OCI-LY3 (cell line): ENCODE results near the gene DCUN1D2.

Experiments used
- H2AFZ ChIP-seq: fragments of 200-600, 300-600 bp; shearing (Covaris generic); 2 replicates; pipeline ENCODE4 v1.6.0; 2014; ENCODE audit warnings: antibody characterized with exemption, low read depth, low read length
- H3K27ac ChIP-seq: fragments of 200-600, 300-600 bp; sonication (generic); 2 replicates; pipeline ENCODE4 v1.5.1; 2014; ENCODE audit warnings: mild to moderate bottlenecking, low read length, moderate library complexity, mixed read lengths
- H3K27me3 ChIP-seq: fragments of 200-600, 300-600 bp; sonication (generic); 2 replicates; pipeline ENCODE4 v1.6.1; 2014; ENCODE audit warnings: low read depth, low read length, mixed read lengths
- H3K36me3 ChIP-seq: fragments of 200-600, 300-600 bp; sonication (generic); replicated peaks from 2 replicates; pipeline ENCODE3; 2014; ENCODE audit warnings: low read depth, low read length, mixed read lengths
- H3K4me1 ChIP-seq: fragments of 300-600, 200-600 bp; sonication (generic); 2 replicates; pipeline ENCODE4 v1.6.1; 2014; ENCODE audit warnings: low read length, mixed read lengths
- H3K4me2 ChIP-seq: fragments of 200-600, 300-600 bp; sonication (generic); 2 replicates; pipeline ENCODE4 v1.6.1; 2014; ENCODE audit warnings: low read length, mixed read lengths
- H3K4me3 ChIP-seq: fragments of 300-600, 200-600 bp; sonication (generic); 2 replicates; pipeline ENCODE4 v1.5.1; 2014; ENCODE audit warnings: antibody characterized with exemption, mild to moderate bottlenecking, low read length, moderate library complexity
- H3K79me2 ChIP-seq: fragments of 300-600, 200-600 bp; shearing (Covaris generic); 2 replicates; pipeline ENCODE4 v1.6.1; 2014; ENCODE audit warnings: mild to moderate bottlenecking, low read length, mixed read lengths
- H3K9ac ChIP-seq: fragments of 300-600, 200-600 bp; shearing (Covaris generic); 2 replicates; pipeline ENCODE4 v1.6.0; 2014; ENCODE audit warnings: mild to moderate bottlenecking, low read length, moderate library complexity
- H3K9me3 ChIP-seq: fragments of 200-600, 300-600 bp; shearing (Covaris generic); 2 replicates; pipeline ENCODE4 v1.6.1; 2014; ENCODE audit warnings: low read length, mixed read lengths; ENCODE audit not compliant: insufficient read depth
- H4K20me1 ChIP-seq: fragments of 200-600, 300-600 bp; sonication (generic); 2 replicates; pipeline ENCODE4 v1.6.1; 2016; ENCODE audit warnings: low read length, mixed read lengths; ENCODE audit not compliant: insufficient read depth
- EZH2phosphoT487 ChIP-seq: fragments of 200-600 bp; shearing (Covaris generic); IDR thresholded peaks from 2 replicates; pipeline ENCODE4 v1.6.1; 2018; ENCODE audit warnings: antibody characterized with exemption, mixed run types, low read depth
- TF ChIP-seq, protein P1 (sequence below): fragments of 200-600, 300-600 bp; sonication (generic); IDR thresholded peaks from 2 replicates; pipeline ENCODE4 v1.5.1; 2014; ENCODE audit warnings: antibody characterized with exemption, low read length, low read depth

Gene DCUN1D2

DNA sequence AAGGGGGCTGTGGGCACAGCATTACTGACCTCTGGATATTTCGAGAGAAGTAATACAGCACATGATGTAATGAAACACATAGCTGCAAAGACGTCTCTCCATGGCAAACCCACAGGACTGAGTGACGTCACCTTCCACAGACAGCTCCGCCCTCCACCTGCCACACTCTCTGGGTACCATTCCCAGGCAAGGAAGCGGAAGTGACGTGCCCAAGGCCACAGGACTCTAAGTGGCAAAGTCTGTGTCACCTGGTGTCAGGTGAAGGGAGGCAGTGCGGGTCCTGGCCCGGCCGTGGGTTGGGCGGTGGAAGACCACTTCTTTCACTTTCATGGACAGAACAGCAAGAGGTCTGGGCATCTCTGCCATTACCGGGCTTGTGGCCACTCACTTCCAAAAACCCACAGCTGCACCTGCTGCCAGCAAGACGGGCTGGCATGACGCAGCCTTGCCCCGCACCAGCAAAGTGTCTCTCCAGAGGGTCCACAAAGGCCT is 30.4 kb downstream of the DCUN1D2 start:
- Histone ChIP-seq H3K4me1 (no peaks in the 10 kb centered on the region), H3K9me3 (no peaks in the 10 kb centered on the region), H3K36me3 (peaks cover 50% of the 10 kb centered on the region), H3K4me3 (no peak overlapping the region), H3K79me2 (no peaks in the 10 kb centered on the region), H2AFZ (no peak overlapping the region), H3K9ac (no peak overlapping the region), H3K4me2 (no peak overlapping the region), H3K27ac (no peak overlapping the region), H3K27me3 (no peaks in the 10 kb centered on the region), H4K20me1 (no peaks in the 10 kb centered on the region)
- no peak for TF ChIP-seq EZH2phosphoT487
- TF ChIP-seq, protein P1, sequence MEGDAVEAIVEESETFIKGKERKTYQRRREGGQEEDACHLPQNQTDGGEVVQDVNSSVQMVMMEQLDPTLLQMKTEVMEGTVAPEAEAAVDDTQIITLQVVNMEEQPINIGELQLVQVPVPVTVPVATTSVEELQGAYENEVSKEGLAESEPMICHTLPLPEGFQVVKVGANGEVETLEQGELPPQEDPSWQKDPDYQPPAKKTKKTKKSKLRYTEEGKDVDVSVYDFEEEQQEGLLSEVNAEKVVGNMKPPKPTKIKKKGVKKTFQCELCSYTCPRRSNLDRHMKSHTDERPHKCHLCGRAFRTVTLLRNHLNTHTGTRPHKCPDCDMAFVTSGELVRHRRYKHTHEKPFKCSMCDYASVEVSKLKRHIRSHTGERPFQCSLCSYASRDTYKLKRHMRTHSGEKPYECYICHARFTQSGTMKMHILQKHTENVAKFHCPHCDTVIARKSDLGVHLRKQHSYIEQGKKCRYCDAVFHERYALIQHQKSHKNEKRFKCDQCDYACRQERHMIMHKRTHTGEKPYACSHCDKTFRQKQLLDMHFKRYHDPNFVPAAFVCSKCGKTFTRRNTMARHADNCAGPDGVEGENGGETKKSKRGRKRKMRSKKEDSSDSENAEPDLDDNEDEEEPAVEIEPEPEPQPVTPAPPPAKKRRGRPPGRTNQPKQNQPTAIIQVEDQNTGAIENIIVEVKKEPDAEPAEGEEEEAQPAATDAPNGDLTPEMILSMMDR = no peak

DNA sequence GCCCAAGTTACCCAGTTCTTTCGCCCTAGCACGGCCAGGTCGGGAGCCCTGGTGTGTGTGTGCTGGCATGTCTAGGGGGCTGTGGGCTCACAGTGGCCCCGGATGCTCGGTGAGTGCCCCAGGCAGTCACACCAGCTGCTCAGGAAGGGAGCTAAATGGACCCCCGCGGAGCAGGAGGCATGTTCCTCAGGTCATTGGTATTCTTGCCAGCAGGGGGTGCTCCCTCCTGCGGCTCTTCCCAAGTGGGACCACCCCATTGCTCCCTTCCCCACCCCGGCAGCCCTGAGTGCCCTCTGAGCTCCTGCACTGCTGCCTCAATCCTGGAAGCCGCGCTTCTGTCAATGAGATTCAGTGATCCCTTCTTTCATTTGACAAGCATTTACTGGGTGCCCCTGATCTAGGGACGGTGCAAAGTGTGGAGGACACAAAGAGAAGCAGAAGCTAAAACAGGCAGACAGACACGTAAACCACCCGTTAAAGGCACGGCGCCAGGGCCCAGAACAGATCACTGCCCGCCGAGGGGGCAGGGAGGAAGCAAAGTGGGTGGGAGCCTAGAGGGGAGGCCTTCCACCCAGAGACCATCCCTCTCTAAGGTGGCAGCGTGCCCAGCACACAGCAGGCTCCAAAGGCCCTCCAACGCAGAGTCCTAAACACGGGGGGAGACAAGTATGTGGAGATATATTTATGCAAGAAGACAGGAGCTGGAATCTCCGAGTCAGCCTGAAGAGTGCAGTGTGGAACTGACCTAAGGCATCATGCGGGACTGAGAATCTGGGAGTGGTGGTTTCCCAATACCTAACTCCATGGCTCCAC is 32.1 kb downstream of the DCUN1D2 start:
- H3K27me3 ChIP-seq = no peaks in the 10 kb centered on the region
- H3K9ac ChIP-seq = no peak overlapping the region
- no peaks in the 10 kb centered on the region for H3K9me3 ChIP-seq
- H3K79me2 ChIP-seq = no peaks in the 10 kb centered on the region
- H3K27ac ChIP-seq = no peak overlapping the region
- H2AFZ ChIP-seq = no peak overlapping the region
- no peaks in the 10 kb centered on the region for H3K4me1 ChIP-seq
- no peak overlapping the region for H3K4me3 ChIP-seq
- peaks cover 59% of the 10 kb centered on the region for H3K36me3 ChIP-seq
- TF ChIP-seq, protein P1 = peak; percentile 45
- TF ChIP-seq EZH2phosphoT487 = no peak
- no peak overlapping the region for H3K4me2 ChIP-seq
- H4K20me1 ChIP-seq = no peaks in the 10 kb centered on the region

DNA sequence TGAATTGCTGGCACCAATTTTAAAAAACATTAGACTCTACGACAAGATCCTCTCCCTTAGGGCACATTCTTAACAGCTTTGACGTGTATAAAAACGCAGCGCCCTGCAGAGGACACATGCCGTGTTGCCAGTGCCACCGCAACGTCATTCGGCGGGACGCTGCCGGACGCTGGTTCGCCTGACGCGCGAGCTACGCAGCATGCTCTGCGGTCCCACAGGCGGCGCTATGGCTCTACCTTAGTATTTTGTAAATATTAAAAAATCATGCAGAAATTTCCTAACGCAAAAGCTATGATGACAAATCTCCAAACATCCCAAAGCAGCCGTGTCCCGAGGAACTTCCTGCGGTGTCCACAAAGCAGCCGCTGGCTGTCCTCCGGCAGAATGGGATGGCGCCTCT is 33.0 kb downstream of the DCUN1D2 start:
- H3K9ac ChIP-seq = no peak overlapping the region

DNA sequence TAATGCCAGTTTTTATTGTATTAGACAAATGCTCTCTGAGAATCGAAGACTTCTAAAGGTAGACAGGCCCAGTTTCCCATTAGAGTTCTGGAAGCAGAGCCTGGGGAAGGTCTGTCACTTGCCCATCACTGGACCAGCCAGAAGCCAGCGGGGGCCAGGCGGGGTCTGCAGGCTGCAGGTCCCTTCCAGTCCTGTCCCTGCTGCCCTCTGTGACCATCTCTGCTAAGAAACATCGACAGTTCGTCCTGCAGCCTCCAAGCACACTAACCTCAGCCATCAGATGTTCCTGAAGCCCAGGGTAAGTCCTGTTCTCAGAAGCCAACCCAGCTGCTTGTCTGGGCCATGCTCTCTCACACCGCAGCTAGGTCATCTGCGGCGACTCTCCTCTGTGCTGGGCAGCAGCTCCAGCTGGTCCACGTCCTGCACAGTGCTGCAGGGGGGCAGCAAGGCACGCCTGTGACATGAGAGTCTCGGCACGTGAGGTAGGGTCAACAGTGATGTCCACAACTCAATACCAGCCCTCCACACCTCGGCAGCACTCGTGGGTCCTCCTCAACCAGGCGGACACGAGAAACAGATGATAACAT is 34.3 kb downstream of the DCUN1D2 start:
- H3K9ac ChIP-seq = no peak overlapping the region
- H3K4me2 ChIP-seq = no peak overlapping the region
- H3K9me3 ChIP-seq = no peaks in the 10 kb centered on the region
- H3K36me3 ChIP-seq = peaks cover 54% of the 10 kb centered on the region
- no peaks in the 10 kb centered on the region for H3K4me1 ChIP-seq
- no peaks in the 10 kb centered on the region for H4K20me1 ChIP-seq
- no peak for TF ChIP-seq EZH2phosphoT487
- TF ChIP-seq, protein P1 = no peak
- H3K27me3 ChIP-seq = no peaks in the 10 kb centered on the region
- no peak overlapping the region for H3K4me3 ChIP-seq
- H2AFZ ChIP-seq = no peak overlapping the region
- no peak overlapping the region for H3K27ac ChIP-seq
- no peaks in the 10 kb centered on the region for H3K79me2 ChIP-seq

More for the DNA sequence above, 33.0 kb downstream of the DCUN1D2 start:
- TF ChIP-seq, protein P1 = no peak
- TF ChIP-seq EZH2phosphoT487 = no peak
- Histone ChIP-seq H3K79me2 (no peaks in the 10 kb centered on the region), H4K20me1 (no peaks in the 10 kb centered on the region), H3K9me3 (no peaks in the 10 kb centered on the region), H3K4me1 (no peaks in the 10 kb centered on the region), H3K36me3 (peaks cover 59% of the 10 kb centered on the region), H3K4me3 (no peak overlapping the region), H3K27ac (no peak overlapping the region), H3K4me2 (no peak overlapping the region), H2AFZ (no peak overlapping the region), H3K27me3 (no peaks in the 10 kb centered on the region)
